GM21825 (cell line): ENCODE results near the gene VPS41.

Experiments used
- ATAC-seq: cut with Tn5 transposase; IDR thresholded peaks from one replicate; pipeline ENCODE4 v1.9.1; 2021; ENCODE audit warnings: mild to moderate bottlenecking, moderate library complexity; ENCODE audit not compliant: unreplicated experiment

Gene VPS41

GRCh38 chr7:38736138-38736537 is 172.9 kb downstream of the VPS41 start:
- ATAC-seq, result no peak

- no peak for ATAC-seq
Measured at GRCh38 chr7:38731215-38731614, 177.8 kb downstream of the VPS41 start.

GRCh38 chr7:38728145-38728544 is 180.8 kb downstream of the VPS41 start:
- no peak for ATAC-seq

- no peak for ATAC-seq
Measured at GRCh38 chr7:38727184-38727940, 181.6 kb downstream of the VPS41 start.

- no peak for ATAC-seq
Measured at GRCh38 chr7:38723327-38723726, 185.7 kb downstream of the VPS41 start.

- no peak for ATAC-seq
Measured at GRCh38 chr7:38716397-38716796, 192.6 kb downstream of the VPS41 start.

GRCh38 chr7:38709123-38709522 is 199.9 kb downstream of the VPS41 start:
- no peak for ATAC-seq

GRCh38 chr7:38704751-38705150 is 204.2 kb downstream of the VPS41 start:
- ATAC-seq, result no peak

GRCh38 chr7:38704041-38704547 is 204.9 kb downstream of the VPS41 start:
- ATAC-seq, result no peak

- ATAC-seq, result no peak
Measured at GRCh38 chr7:38703093-38703492, 205.9 kb downstream of the VPS41 start.

- no peak for ATAC-seq
Measured at GRCh38 chr7:38702002-38702535, 206.9 kb downstream of the VPS41 start.

- ATAC-seq, result no peak
Measured at GRCh38 chr7:38700116-38700515, 208.9 kb downstream of the VPS41 start.

GRCh38 chr7:38699471-38699870 is 209.5 kb downstream of the VPS41 start:
- ATAC-seq, result no peak

- ATAC-seq, result no peak
Measured at GRCh38 chr7:38694326-38694725, 214.7 kb downstream of the VPS41 start.

GRCh38 chr7:38686888-38687287 is 222.1 kb downstream of the VPS41 start:
- no peak for ATAC-seq

- no peak for ATAC-seq
Measured at GRCh38 chr7:38685851-38686250, 223.1 kb downstream of the VPS41 start.

- no peak for ATAC-seq
Measured at GRCh38 chr7:38682606-38683005, 226.4 kb downstream of the VPS41 start.

GRCh38 chr7:38681882-38682281 is 227.1 kb downstream of the VPS41 start:
- no peak for ATAC-seq

- no peak for ATAC-seq
Measured at GRCh38 chr7:38679419-38679818, 229.6 kb downstream of the VPS41 start.

- no peak for ATAC-seq
Measured at GRCh38 chr7:38678698-38679054, 230.3 kb downstream of the VPS41 start.

- no peak for ATAC-seq
Measured at GRCh38 chr7:38677981-38678697, 230.9 kb downstream of the VPS41 start.

- ATAC-seq, result no peak
Measured at GRCh38 chr7:38675494-38676106, 233.4 kb downstream of the VPS41 start.
